GM23338 (cell line): ENCODE results near the gene PLCD3. TPM values are rescaled to one million over a fixed set of nuclear protein-coding genes. Genes with fewer than 3 reads are reported as not detected.

Experiments used
- ATAC-seq: fragments of 200-7000 bp; cut with Tn5 transposase; 3 replicates; pipeline ENCODE4 v1.9.1; 2020
- DNase-seq: peaks from one replicate; pipeline ENCODE4 v3.0.0-alpha.2; 2015; ENCODE audit warnings: low spot score
- H2AFZ ChIP-seq: fragments of 200-600 bp; sonication (generic); 2 replicates; pipeline ENCODE4 v1.8.0; 2016; ENCODE audit warnings: antibody characterized with exemption, mild to moderate bottlenecking, moderate library complexity
- H3F3A ChIP-seq: fragments of 200-600 bp; sonication (generic); replicated peaks from 2 replicates; pipeline ENCODE4 v1.8.0; 2017; ENCODE audit warnings: antibody characterized with exemption, mixed run types, low read depth
- H3K27ac ChIP-seq: fragments of 200-600 bp; sonication (generic); 2 replicates; pipeline ENCODE4 v1.6.1; 2016; ENCODE audit warnings: low read depth
- H3K27me3 ChIP-seq: fragments of 200-600 bp; sonication (generic); 2 replicates; pipeline ENCODE4 v1.8.0; 2016; ENCODE audit warnings: mild to moderate bottlenecking, mixed run types, moderate library complexity; ENCODE audit not compliant: insufficient read depth
- H3K36me3 ChIP-seq: fragments of 200-600 bp; sonication (generic); 2 replicates; pipeline ENCODE4 v1.8.0; 2016; ENCODE audit warnings: mild to moderate bottlenecking; ENCODE audit not compliant: insufficient read depth
- H3K4me1 ChIP-seq: fragments of 200-600 bp; sonication (generic); 2 replicates; pipeline ENCODE4 v1.8.0; 2016; ENCODE audit warnings: mild to moderate bottlenecking, moderate library complexity; ENCODE audit not compliant: insufficient read depth
- H3K4me2 ChIP-seq: fragments of 200-600 bp; sonication (generic); 2 replicates; pipeline ENCODE4 v1.7.1; 2017; ENCODE audit warnings: mixed run types
- H3K4me3 ChIP-seq: fragments of 200-600 bp; sonication (generic); 2 replicates; pipeline ENCODE4 v1.6.1; 2016; ENCODE audit warnings: mixed run types
- H3K79me2 ChIP-seq: fragments of 200-600 bp; sonication (generic); replicated peaks from 2 replicates; pipeline ENCODE4 v1.8.0; 2017; ENCODE audit warnings: mild to moderate bottlenecking; ENCODE audit not compliant: insufficient read depth
- H3K9me2 ChIP-seq: fragments of 200-600 bp; sonication (generic); 2 replicates; pipeline ENCODE4 v1.8.0; 2017; ENCODE audit not compliant: insufficient read depth
- H4K20me1 ChIP-seq: fragments of 200-600 bp; sonication (generic); replicated peaks from 2 replicates; pipeline ENCODE4 v1.8.0; 2017; ENCODE audit warnings: mild to moderate bottlenecking; ENCODE audit not compliant: insufficient read depth
- H3K27ac Mint-ChIP-seq: 2 replicates; pipeline ENCODE4 v1.8.0; 2020; ENCODE audit warnings: inconsistent platforms, mild to moderate bottlenecking, moderate library complexity, mixed read lengths
- H3K27me3 Mint-ChIP-seq: 3 replicates; pipeline ENCODE4 v1.8.0; 2022; ENCODE audit warnings: low read depth, mild to moderate bottlenecking, moderate library complexity, mixed read lengths, inconsistent platforms; ENCODE audit not compliant: insufficient read depth, poor library complexity
- H3K36me3 Mint-ChIP-seq: 3 replicates; pipeline ENCODE4 v1.8.0; 2021; ENCODE audit warnings: low read depth, mild to moderate bottlenecking, inconsistent platforms, moderate library complexity, mixed read lengths
- H3K4me1 Mint-ChIP-seq: 3 replicates; pipeline ENCODE4 v1.8.0; 2020; ENCODE audit warnings: mild to moderate bottlenecking, inconsistent platforms, mixed read lengths
- H3K4me3 Mint-ChIP-seq: 3 replicates; pipeline ENCODE4 v1.8.0; 2021; ENCODE audit warnings: moderate library complexity, mild to moderate bottlenecking, inconsistent platforms, mixed read lengths
- H3K9me3 Mint-ChIP-seq: 3 replicates; pipeline ENCODE4 v1.8.0; 2020; ENCODE audit warnings: moderate library complexity, mild to moderate bottlenecking, inconsistent platforms, mixed read lengths
- CREB1 ChIP-seq: fragments of 250-450 bp; sonication (Bioruptor Pico); IDR thresholded peaks from 2 replicates; pipeline ENCODE4 v1.5.0; 2020; ENCODE audit warnings: low read depth, mild to moderate bottlenecking, moderate library complexity
- CTCF ChIP-seq, 2 experiments: fragments of 200-600 bp in 1 of 2; sonication (generic) in 1 of 2; conservative IDR thresholded peaks; 2 replicates each; pipeline versions ENCODE4 v1.5.1 to v1.6.1; 2016 to 2017; ENCODE audit warnings: antibody characterized with exemption in 2 of 2, low read depth in 2 of 2, mild to moderate bottlenecking in 2 of 2, moderate library complexity in 1 of 2
- EZH2 ChIP-seq: fragments of 200-600 bp; sonication (generic); IDR thresholded peaks from one replicate; pipeline ENCODE4 v1.8.0; 2017; ENCODE audit warnings: antibody characterized with exemption, mild to moderate bottlenecking, low read depth; ENCODE audit not compliant: unreplicated experiment
- EZH2phosphoT487 ChIP-seq: fragments of 200-600 bp; sonication (generic); IDR thresholded peaks from one replicate; pipeline ENCODE4 v1.8.1; 2018; ENCODE audit warnings: antibody characterized with exemption; ENCODE audit not compliant: unreplicated experiment
- JUNB ChIP-seq: IDR thresholded peaks from one replicate; pipeline ENCODE4 v1.6.1; 2016; ENCODE audit warnings: antibody characterized with exemption; ENCODE audit not compliant: unreplicated experiment
- NANOG ChIP-seq: IDR thresholded peaks from 2 replicates; pipeline ENCODE4 v1.6.1; 2016; ENCODE audit warnings: antibody characterized with exemption, borderline replicate concordance
- POLR2AphosphoS5 ChIP-seq: IDR thresholded peaks from 2 replicates; pipeline ENCODE4 v1.6.1; 2016; ENCODE audit warnings: antibody characterized with exemption, low read depth
- STAT1 ChIP-seq: IDR thresholded peaks from one replicate; pipeline ENCODE4 v1.6.1; 2016; ENCODE audit warnings: antibody characterized with exemption; ENCODE audit not compliant: unreplicated experiment
- ZNF114 ChIP-seq: fragments of 250-450 bp; sonication (Bioruptor Pico); IDR thresholded peaks from 2 replicates; pipeline ENCODE4 v1.5.0; 2020; ENCODE audit warnings: mild to moderate bottlenecking, moderate library complexity
- ZNF331 ChIP-seq: fragments of 250-450 bp; sonication (Bioruptor Pico); IDR thresholded peaks from 2 replicates; pipeline ENCODE4 v1.5.0; 2020; ENCODE audit warnings: low read depth, mild to moderate bottlenecking, moderate library complexity
- polyA plus RNA-seq: library from polyadenylated mRNA; unstranded; fragments of >200 nt; fragmentation: Nextera tagmentation; extraction: Ambion mirVana; gene quantifications from 2 replicates; pipeline ENCODE4 v1.2.1, GENCODE V29; 2016
- total RNA-seq: library from RNA; depleted of rRNA; stranded (reverse); fragments of >200 nt; shearing (Covaris generic); gene quantifications from 2 replicates; pipeline ENCODE4 v1.2.3, GENCODE V29; 2014
- TF ChIP-seq, protein P1 (sequence below): IDR thresholded peaks from one replicate; pipeline ENCODE4 v1.6.1; 2018; ENCODE audit warnings: antibody characterized with exemption; ENCODE audit not compliant: unreplicated experiment
- TF ChIP-seq, protein P2 (sequence below): IDR thresholded peaks from 2 replicates; pipeline ENCODE4 v1.6.1; 2016; ENCODE audit warnings: antibody characterized with exemption
- TF ChIP-seq, protein P3 (sequence below): fragments of 250-450 bp; sonication (Bioruptor Pico); IDR thresholded peaks from 2 replicates; pipeline ENCODE4 v1.5.0; 2020; ENCODE audit warnings: mild to moderate bottlenecking, moderate library complexity

The PLCD3 gene
- total and polyA plus RNA-seq, 2 experiments from 2014 or later = 3.0 to 32.1 TPM

DNA sequence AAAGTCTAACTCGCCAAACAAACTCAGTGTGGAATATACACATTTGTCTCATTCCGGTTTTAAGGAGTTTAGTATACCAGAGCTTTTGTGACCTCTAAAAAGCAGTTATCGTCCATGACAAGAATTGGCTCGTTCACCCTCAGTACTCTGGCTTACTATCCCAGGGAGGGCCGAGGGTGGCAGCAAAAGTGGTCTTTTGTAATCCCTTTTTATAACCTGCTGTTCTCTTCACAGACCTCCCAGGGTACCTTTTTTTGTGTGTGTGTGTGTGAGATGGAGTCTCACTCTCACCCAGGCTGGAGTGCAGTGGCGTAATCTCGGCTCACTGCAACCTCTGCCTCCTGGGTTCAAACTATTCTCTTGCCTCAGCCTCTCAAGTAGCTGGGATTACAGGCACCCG is 62.3 kb downstream of the PLCD3 start:
- Mint-ChIP-seq H3K27ac (no peak overlapping the region), H3K4me3 (no peak overlapping the region), H3K9me3 (no peaks in the 10 kb centered on the region)

More for the DNA sequence above, 62.3 kb downstream of the PLCD3 start:
- DNase-seq (no peak), ATAC-seq (no peak)
- TF ChIP-seq ZNF331 (no peak), CREB1 (CRISPR knock-in tag) (no peak), POLR2AphosphoS5 (no peak), NANOG (no peak), STAT1 (no peak), CTCF (conservative IDR thresholded peaks at IDR 0.05; ENCODE audit: low read depth in 2 of 2) (no peak), ZNF114 (CRISPR knock-in tag) (no peak), EZH2 (no peak), EZH2phosphoT487 (no peak), JUNB (no peak)
- TF ChIP-seq, protein P1, sequence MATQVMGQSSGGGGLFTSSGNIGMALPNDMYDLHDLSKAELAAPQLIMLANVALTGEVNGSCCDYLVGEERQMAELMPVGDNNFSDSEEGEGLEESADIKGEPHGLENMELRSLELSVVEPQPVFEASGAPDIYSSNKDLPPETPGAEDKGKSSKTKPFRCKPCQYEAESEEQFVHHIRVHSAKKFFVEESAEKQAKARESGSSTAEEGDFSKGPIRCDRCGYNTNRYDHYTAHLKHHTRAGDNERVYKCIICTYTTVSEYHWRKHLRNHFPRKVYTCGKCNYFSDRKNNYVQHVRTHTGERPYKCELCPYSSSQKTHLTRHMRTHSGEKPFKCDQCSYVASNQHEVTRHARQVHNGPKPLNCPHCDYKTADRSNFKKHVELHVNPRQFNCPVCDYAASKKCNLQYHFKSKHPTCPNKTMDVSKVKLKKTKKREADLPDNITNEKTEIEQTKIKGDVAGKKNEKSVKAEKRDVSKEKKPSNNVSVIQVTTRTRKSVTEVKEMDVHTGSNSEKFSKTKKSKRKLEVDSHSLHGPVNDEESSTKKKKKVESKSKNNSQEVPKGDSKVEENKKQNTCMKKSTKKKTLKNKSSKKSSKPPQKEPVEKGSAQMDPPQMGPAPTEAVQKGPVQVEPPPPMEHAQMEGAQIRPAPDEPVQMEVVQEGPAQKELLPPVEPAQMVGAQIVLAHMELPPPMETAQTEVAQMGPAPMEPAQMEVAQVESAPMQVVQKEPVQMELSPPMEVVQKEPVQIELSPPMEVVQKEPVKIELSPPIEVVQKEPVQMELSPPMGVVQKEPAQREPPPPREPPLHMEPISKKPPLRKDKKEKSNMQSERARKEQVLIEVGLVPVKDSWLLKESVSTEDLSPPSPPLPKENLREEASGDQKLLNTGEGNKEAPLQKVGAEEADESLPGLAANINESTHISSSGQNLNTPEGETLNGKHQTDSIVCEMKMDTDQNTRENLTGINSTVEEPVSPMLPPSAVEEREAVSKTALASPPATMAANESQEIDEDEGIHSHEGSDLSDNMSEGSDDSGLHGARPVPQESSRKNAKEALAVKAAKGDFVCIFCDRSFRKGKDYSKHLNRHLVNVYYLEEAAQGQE = no peak
- TF ChIP-seq, protein P2, sequence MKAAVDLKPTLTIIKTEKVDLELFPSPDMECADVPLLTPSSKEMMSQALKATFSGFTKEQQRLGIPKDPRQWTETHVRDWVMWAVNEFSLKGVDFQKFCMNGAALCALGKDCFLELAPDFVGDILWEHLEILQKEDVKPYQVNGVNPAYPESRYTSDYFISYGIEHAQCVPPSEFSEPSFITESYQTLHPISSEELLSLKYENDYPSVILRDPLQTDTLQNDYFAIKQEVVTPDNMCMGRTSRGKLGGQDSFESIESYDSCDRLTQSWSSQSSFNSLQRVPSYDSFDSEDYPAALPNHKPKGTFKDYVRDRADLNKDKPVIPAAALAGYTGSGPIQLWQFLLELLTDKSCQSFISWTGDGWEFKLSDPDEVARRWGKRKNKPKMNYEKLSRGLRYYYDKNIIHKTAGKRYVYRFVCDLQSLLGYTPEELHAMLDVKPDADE = no peak
- TF ChIP-seq, protein P3, sequence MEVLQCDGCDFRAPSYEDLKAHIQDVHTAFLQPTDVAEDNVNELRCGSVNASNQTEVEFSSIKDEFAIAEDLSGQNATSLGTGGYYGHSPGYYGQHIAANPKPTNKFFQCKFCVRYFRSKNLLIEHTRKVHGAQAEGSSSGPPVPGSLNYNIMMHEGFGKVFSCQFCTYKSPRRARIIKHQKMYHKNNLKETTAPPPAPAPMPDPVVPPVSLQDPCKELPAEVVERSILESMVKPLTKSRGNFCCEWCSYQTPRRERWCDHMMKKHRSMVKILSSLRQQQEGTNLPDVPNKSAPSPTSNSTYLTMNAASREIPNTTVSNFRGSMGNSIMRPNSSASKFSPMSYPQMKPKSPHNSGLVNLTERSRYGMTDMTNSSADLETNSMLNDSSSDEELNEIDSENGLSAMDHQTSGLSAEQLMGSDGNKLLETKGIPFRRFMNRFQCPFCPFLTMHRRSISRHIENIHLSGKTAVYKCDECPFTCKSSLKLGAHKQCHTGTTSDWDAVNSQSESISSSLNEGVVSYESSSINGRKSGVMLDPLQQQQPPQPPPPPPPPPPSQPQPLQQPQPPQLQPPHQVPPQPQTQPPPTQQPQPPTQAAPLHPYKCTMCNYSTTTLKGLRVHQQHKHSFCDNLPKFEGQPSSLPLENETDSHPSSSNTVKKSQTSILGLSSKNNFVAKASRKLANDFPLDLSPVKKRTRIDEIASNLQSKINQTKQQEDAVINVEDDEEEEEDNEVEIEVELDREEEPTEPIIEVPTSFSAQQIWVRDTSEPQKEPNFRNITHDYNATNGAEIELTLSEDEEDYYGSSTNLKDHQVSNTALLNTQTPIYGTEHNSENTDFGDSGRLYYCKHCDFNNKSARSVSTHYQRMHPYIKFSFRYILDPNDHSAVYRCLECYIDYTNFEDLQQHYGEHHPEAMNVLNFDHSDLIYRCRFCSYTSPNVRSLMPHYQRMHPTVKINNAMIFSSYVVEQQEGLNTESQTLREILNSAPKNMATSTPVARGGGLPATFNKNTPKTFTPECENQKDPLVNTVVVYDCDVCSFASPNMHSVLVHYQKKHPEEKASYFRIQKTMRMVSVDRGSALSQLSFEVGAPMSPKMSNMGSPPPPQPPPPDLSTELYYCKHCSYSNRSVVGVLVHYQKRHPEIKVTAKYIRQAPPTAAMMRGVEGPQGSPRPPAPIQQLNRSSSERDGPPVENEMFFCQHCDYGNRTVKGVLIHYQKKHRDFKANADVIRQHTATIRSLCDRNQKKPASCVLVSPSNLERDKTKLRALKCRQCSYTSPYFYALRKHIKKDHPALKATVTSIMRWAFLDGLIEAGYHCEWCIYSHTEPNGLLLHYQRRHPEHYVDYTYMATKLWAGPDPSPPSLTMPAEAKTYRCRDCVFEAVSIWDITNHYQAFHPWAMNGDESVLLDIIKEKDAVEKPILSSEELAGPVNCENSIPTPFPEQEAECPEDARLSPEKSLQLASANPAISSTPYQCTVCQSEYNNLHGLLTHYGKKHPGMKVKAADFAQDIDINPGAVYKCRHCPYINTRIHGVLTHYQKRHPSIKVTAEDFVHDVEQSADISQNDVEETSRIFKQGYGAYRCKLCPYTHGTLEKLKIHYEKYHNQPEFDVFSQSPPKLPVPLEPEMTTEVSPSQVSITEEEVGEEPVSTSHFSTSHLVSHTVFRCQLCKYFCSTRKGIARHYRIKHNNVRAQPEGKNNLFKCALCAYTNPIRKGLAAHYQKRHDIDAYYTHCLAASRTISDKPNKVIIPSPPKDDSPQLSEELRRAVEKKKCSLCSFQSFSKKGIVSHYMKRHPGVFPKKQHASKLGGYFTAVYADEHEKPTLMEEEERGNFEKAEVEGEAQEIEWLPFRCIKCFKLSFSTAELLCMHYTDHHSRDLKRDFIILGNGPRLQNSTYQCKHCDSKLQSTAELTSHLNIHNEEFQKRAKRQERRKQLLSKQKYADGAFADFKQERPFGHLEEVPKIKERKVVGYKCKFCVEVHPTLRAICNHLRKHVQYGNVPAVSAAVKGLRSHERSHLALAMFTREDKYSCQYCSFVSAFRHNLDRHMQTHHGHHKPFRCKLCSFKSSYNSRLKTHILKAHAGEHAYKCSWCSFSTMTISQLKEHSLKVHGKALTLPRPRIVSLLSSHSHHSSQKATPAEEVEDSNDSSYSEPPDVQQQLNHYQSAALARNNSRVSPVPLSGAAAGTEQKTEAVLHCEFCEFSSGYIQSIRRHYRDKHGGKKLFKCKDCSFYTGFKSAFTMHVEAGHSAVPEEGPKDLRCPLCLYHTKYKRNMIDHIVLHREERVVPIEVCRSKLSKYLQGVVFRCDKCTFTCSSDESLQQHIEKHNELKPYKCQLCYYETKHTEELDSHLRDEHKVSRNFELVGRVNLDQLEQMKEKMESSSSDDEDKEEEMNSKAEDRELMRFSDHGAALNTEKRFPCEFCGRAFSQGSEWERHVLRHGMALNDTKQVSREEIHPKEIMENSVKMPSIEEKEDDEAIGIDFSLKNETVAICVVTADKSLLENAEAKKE (CRISPR knock-in tag) = no peak
- H3K27ac ChIP-seq = no peak overlapping the region
- peaks cover 25% of the 10 kb centered on the region for H4K20me1 ChIP-seq
- H3K4me2 ChIP-seq = no peak overlapping the region
- H3K79me2 ChIP-seq = peaks cover 98% of the 10 kb centered on the region
- Mint-ChIP-seq H3K27me3 (peaks cover 5% of the 10 kb centered on the region), H3K36me3 (peaks cover 50% of the 10 kb centered on the region), H3K4me1 (peaks cover 4% of the 10 kb centered on the region; the same call in 2 of the 3 replicates)
- 0 out of 2 replicates have a peak, but pooled peaks cover 9% of the 10 kb centered on the region for H3K36me3 ChIP-seq
- no peaks in the 10 kb centered on the region for H3K27me3 ChIP-seq
- H3F3A ChIP-seq = 0 out of 2 replicates have a peak, but pooled peaks cover 4% of the 10 kb centered on the region
- H3K4me3 ChIP-seq = no peak overlapping the region
- H3K4me1 ChIP-seq = no peaks in the 10 kb centered on the region
- no peaks in the 10 kb centered on the region for H3K9me2 ChIP-seq
- no peak overlapping the region for H2AFZ ChIP-seq
